GM04503 (cell line): ENCODE measurements around the gene ASXL1.
"Not testable (repeated sequence)": the region's sequence is repeated elsewhere in the genome, so short reads cannot be mapped to it uniquely, and the experiment has no call there.

Experiments used
- DNase-seq: peaks from one replicate; pipeline ENCODE4 v3.0.0-alpha.2; 2012; ENCODE audit warnings: low read depth

ASXL1 gene

DNA sequence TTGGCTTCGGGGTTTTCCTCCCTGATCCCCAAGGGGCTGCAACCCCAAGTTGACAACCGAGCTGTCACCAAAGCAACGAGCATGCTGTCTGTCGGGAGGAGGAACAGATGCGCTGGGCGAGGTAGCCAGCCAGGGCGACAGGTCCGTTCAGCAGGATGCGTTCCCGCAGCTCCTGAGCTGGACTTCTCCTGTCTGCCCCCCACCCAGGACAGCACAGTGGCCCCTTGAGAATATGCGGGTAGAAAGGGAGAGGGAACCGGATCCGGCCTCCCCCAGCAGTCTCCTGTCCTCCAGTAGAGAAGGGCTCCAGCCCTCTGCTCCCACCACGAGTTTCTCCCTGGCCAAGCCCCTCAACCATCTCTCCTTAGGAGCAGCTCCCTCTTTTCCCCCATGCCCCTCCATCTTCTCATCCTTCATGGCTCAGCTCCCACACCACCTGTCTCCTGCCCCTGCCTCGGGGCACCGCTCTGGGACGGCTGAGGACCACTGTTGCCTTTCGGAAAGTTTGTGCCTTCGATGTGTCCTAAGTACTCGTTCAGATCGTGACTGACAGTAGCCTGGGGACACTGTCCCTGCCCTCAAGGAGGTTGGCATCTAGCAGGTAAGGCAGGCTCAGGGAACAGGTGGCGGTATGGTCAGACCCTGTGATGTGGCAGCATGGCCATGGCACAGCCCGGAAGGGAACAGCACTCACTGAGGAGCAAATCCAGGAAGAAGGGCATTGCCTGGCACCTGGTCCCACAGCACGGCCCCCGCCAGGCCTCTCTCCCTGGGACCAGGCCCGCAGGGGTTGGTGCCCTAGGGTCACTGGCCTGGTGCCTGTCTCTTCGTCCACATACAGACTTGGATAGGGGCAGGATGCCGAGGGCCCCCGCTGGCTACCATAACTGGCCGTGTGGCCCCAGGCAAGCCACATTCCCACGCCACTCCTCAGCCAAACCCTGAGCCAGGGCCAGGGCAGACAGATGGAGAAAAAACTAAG lies 96.3 kb downstream of the ASXL1 start:
- DNase-seq = no peak

DNA sequence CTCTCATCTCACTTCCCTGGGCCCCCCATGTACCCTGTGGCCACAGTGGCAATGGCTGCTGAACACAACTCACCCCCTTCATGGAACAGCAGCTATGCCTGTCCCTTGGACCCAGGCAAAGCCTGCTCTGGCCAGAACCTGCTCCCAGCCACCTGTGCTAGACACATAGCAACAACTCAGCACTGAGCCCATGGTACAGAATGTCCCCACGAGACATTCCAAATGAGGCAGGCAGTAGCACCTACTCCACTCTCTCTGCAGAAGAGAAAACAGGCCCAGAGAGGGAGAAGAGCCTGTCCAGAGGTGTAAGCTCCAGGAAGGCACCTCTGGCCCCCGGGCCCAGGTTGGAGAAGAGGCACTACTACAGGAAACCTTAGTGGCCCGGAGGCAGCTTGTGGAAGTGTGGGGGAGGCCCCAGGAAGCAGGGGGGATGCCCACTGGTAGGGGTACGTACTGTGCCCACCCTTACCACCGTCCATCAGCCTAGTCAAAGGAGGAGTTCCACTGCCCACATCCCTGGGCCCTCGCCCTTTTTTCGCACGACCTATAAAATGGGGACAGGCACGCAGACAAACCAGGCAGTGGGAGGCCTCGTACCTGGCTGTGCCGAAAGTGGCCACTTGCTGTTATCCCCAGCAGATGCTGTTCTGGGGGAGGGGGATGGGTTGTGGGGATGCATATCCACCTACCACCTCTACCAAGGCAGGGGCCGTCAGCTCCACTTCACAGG lies 97.2 kb downstream of the ASXL1 start:
- no peak for DNase-seq

DNA sequence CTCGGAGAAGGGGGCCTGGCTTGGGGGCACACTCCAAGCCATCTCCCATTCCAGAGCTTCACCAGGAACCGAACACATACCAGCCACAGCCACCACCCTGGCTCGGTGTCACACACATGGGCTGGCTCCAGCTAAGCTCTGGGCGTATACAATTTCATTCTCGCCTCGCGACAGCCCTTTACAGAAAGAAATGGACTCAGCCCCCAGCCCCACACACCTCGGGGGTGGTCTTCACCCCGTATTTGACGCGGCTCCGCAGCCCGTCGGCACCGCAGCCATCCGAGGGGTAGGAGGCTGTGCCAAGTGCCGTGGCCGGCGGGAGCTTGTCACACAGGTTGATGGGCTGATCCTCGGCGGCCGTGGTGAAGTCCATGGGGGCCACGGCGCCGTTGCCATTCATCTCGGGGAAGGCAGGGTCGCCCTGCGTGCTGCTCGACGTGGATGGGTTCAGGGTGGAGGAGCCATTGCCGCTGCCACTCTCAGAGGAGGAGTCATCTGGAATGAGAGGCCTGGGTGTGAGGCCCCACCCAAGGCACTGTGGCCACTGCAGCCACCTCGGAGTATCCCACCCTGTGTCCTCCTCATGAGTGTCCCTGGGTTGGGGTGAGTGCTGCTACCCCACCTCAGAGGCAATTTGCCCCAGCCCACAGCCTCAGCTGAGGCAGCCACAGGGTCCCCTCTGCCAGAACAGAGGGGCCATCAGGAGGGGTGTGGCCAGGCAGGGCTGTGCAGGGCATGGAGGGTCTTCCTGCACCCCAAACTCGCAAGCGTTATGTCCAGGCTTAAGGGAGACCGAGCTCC lies 98.0 kb downstream of the ASXL1 start:
- DNase-seq = no peak

DNA sequence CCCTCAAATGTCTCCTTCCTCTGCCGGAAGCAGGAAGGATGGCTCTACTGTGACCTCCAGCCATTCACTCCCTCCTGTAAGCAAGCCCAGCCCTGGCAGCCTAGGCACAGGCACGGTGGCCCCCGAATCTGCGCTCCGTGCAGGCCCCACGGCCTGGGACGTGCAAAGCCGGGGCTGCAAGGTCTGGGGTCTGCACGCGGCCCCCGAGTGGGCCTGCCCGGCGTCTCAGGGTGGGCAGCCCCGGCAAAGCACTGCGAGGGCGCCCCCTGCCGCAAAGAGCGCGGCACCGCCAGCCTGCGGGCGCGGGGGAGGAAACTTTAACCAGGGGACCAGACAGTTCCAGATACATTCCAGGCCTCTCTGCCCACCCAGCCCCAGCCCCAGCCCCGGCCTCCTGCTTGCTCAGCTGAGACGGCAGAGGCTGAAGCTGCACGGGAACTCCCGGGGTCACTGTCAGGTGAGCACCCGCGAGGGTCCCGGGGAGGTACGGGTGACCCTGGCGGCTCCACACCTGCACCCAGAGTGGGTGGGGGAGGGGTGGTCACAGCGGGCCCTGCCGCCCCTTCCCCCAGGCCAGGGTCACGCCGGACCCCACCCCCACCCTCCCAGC lies 98.8 kb downstream of the ASXL1 start:
- no peak for DNase-seq

DNA sequence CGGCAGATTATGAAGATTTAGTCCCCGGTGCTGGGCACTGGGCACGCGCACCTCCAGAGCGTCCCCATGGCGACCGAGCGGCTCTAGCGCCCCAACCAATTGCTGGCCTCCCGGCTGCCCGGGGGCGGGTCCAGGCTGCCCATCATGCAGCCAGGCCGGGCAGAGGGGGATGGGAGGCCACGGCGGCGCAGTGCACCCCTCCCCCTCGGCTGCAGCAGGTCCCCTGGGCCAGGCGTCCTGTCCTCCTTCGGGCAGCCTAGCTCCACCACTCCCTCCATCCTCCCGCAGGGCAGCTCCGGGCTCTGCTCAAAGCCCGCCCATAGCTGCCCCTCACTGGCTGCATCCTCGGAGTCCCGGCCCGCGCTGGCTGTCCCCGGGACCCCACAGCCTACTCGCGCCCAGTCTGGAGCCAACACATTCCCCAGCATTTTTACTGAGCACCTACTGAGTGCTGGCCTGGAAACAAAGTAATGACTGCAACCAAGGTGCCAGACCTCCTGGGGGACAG lies 99.4 kb downstream of the ASXL1 start:
- no peak for DNase-seq

DNA sequence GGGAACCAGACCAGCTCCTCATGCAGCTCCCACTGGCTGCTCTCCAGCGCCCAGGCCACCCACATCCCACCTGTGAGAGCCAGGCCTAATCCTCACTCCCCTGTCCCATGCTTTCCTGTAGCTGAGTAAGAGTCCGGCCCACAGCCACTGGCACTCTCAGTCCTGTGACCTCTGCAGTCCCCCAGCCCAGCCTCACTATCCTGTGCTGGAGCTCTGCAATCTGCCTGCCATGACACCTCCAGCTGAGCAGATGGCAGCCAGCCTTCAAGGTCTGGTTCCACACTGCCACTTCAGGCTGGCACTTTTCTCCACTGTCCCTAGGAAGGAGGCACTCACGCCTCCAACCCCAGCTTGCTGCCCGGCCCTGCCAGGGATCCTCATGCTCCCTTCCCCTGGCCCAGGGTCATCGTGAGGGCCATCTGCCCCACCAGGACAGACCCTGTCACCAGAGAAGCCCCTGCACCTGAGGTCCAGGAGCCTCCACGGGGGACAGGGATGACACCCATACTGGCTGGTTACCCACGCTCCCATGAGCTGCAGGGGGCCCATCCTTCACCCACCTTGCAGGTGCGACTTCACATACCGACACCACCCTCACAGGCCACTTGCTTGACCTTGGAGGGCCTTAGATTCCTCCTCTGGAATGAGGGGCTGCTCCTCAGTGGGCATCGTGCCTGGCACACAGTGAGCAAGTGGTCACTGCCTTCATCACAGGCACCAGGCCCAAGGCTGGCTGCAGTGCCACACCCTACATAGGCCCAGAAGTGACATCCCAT lies 100.1 kb downstream of the ASXL1 start:
- no peak for DNase-seq

DNA sequence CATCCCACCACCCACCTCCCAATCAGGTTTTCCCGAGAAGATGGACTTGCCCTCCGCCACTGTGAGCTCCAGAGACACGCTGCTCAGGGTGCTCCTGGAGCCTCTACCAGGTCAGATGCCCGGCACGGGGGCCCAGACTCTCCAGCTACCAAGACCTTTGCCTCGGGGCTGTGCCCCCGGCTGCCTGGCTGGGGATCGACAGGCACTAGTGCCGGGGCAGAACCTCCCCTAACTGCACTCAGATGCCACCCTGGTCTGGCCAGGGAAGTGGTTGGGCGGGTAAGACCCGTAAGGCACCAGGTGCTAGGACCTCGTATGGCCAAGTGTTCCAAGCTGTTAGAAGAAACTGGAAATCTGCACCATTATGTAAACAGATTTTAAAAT lies 100.7 kb downstream of the ASXL1 start:
- no peak for DNase-seq

DNA sequence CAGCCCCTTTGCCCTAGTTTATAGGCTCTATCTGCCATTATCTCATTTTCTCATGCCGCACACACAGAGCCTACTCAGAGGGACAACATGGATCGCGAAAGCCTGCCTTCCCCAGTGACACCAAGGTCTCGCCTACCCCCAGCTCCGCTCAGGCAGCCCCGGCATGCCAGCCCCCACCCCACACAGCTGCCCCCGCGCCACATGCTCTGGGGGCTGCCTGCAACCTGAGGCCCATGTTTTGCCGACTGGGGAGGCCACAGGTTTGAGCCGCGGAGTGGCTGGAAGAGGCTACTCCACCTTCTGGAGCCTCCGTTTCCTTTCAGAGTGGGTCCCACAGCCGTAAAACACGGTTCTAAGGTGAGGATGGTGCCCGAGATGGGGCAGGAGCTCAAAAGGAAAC lies 102.1 kb downstream of the ASXL1 start:
- DNase-seq = no peak

DNA sequence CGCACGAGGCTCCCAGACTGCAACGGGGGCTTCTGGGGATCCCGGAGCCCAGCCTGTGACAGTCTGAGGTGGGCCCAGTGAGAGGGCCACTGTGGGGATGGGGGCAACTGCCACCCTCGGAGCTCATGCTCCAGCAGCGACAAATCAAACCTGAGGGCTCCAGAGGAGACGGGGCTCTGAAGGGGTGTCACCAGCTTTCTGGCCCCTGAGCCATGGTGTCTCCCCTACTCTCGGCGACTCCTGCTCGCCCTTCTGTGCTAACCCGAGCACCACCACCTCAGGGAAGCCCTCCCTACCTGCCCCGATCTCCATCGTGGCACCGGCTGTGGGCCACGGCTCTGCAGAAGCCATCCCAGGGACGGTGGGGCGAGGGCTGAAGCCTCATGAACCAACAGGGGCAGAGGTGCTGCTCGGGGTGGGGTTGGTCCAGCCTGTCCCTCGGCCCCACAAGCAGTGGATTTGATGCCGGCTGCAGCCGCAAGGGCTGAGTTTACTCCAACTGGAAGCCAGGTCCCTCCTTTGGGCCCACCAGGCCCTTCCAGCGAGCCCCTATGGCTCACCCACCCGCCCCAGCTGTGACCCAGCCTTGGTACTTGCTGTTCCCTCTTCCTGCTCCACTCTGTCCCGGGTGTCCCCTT lies 102.7 kb downstream of the ASXL1 start:
- DNase-seq = no peak

DNA sequence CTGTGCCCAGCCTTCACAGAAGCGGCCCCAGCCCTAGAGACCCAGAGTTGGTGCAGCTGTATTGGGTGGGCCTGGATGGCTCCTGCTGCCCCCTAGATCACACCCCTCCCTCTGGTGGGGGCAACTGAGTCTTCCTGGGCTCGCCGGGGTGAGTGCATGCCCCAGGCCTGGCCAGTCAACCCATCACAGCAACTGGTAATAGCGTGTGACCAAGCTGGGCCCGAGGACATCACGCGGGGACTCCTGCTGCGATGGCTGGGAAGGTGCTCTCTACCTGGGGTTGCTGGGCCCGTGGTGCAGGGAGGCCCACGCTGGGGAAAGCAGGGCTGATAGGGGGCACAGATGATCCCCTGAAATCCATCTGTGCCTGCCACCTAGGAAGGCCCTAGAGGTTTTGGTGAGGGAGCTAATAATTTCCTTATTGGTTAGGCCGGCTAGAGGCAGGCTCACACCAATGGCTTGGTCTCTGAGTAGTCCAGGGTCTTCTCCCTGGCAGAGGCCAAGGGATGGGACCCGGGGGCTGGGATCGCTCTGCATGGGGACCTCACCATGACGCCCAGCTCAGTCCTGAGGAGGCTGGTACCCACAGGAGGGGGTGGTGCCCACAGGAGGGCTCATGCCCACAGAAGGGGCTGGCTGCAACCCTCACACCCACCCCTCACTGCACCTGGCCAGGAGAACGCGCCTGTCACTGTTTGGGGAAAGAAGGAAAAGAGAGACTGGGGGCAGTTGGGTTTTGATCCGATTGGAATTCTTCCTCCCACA lies 103.9 kb downstream of the ASXL1 start:
- no peak for DNase-seq

DNA sequence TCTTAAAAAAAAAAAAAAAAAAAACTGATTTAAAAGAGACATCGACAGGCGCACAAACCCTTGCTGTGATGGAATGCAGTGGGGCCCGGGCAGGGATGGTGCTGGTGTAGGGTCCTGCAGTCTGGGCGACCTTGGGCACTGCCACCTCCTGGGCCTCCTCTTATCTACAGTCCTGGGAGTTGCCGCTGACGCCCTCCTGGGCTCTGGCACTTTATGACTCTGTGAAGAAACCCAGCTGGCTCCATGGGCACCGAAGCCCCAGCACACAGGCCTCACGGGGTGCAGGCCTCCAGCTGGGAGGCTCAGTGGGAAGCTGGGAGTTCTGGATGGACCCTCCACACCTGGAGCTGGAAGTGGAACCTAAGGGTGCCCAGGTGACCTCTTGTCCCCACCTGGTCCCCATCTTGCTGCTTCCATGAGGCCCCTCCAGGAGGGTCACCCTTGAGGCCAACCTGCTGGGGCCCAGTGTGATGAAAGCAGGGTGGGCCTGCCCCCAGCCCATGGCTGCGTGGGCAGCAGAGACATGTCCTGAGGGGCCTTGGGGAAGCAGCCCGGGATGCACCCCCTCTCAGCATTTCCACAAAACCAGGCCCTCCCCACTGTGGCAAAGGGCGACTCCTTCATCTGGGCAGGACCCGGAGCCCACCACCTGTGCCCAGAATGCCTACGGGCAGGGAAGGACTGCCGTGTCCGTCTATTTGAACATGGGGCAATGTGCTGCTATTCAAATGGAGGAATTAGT lies 104.9 kb downstream of the ASXL1 start:
- no peak for DNase-seq

DNA sequence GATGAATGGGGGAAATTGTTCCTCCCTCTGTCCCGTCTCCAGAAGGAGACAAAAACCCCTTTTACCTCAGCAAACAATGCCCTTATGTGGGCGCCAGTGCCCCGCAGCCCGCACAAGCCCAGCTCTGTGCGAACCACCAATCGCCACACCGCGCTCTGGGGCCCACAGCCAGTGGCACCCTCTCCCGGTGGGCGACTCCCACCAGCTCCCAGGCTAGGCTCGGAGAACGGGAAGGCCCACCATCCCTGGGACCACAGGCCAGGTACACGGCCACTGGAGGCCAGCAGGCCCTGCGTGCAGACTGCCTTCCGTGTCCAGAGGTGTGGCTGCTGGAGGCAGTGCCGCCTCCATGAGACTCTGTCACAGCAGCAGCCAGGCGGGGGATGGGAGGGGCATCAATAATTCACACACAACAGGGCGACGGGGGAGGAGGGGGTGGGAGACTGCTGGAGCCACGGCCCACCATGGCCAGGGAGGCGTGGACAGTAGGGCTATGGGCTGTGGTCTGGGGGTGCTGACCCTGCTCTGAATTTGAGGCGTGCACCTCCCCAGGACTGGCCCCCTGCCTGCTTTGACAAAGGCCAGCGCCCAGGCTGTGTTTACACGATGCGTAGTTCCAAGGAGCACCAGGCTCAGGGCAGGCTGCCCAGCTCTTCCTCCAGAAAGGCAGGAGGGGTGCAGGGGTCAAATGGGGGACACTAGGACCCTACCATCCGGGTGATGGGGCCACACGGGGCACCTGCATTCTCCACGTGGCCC lies 105.7 kb downstream of the ASXL1 start:
- no peak for DNase-seq

DNA sequence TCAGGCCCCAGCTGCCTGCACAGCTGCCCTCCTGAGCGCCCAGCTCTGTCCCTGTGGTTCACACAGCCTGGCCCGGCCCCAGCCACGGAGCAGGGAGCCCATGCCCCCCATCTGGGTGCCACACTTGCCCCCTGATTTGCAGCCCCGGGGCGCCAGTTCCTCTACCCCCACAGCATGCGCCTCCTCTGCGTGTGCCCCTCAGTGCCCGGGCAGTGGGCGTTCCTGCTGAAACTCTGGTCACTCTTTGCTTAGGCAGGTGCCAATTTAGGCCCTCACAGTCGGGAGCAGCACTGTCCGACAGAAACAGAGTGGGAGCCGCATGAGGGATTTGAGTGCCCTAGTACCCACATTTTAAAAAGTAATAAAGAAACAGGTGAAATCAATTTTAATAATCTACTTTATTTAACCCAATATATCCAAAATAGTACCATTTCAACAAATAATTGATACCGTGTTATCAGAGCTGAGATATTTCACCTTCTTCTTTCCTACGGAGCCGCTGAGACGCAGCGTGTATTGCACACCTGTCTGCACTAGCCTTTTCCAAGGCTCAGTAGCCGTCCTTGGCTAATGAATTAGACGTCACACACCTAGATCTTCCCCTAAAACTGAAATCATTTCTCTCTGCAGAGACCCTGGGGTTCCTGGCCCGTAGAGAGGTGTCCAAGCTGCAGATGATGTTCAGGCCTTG lies 106.4 kb downstream of the ASXL1 start:
- no peak for DNase-seq

DNA sequence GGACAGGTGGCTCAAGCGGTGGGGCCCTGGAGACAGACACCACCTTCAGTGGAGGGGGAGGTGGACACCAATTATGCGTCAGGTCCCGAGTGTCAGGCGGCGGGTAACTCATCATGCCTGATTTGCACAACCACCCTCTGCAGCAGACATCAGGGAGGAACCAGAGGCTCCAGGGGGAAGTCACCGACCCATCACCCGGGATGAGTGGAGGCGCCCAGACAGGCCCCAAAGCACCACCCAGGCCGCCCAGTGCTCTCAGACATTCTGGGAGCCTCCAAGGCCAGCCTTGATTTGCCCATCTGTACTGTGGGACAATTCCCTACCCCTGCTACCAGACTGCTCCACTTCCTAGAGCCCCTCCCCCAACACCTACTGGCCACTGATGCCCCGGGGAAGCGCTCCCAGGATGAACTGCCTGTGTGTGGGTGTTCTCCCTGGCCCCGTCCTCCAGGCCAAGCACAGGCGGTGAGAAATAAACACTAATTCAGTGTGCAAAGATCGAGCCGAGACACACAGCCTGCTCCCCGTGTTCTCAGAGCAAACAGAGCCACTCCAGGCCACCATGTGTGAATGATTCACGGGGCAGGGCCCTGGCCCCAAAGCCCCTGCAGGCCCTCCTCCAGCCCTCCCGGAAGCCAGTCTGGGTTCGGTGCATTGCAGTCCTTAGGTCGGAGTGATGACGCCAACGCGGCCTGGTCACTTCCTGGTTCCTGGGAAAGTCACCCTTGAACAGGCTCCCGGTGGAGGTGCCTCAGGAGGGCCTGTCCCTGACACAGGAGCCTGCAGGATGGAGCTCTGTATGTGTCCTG lies 107.2 kb downstream of the ASXL1 start:
- no peak for DNase-seq

DNA sequence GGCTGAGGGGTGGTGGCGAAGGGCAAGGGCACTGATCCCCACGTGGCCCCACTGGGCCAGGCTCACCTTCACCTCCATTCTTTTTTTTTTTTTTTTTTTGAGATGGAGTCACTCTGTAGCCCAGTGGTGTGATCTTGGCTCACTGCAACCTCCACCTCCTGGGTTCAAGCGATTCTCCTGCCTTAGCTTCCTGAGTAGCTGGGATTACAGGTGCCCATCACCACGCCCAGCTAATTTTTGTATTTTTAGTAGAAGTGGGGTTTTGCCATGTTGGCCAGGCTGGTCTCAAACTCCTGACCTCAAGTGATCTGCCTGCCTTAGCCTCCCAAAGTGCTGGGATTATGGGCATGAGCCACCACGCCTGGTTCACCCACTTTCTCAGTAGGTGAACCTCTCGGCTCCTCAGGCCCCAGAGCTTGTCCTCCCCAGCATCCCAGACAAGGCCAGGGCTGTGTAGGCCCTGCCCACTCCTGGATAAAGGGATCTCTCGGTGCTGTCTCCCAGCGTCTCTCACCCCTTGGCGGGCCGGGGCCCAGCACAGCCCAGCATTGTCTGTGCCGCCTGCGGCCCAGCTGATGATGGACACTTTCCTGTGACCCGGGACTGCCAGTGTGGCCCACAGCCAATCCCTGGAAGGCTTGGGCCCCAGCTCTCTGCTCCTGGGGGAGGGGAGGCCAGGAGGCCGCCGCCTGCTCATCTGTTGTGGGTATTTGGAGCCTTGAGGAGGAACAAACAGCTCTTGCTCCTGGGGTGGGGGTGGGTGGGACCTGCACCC lies 108.0 kb downstream of the ASXL1 start:
- DNase-seq = not testable (repeated sequence)
